ENCODE measurements around the gene TST. TPM values are rescaled to one million over a fixed set of nuclear protein-coding genes. Genes with fewer than 3 reads are reported as not detected.

TST gene
- polyA plus RNA-seq, 1 experiment: 26.3 TPM

GRCh38 chr22:36981247-36981775 is 37.9 kb downstream of the TST start:
- POLR2A ChIA-PET: interaction anchor here (0.6 kb wide), 1 partner anchor 435 kb away, joined by 9 read pairs; no protein-coding TSS in a partner anchor
- H3K4me3 ChIP-seq (ENCODE audit: low read depth, low read length): no peak overlapping the region
- no peak for TF ChIP-seq CTCF (IDR thresholded peaks at IDR 0.05; ENCODE audit: low read depth, low read length)
- H3K27ac ChIP-seq (ENCODE audit: low read depth, low read length): no peak overlapping the region
- CTCF ChIA-PET: interaction anchor here (0.6 to 2.3 kb wide), 4 partner anchors 11 to 226 kb away, joined by 3 to 7 read pairs (median 4); no protein-coding TSS in a partner anchor
- peaks cover 6% of the 10 kb centered on the region for H3K9me3 ChIP-seq (ENCODE audit: control insufficient read depth, insufficient read depth, low read length)
- peaks cover 12% of the 10 kb centered on the region for H3K27me3 ChIP-seq (ENCODE audit: control insufficient read depth, insufficient read depth, low read length)
- no peak for DNase-seq (ENCODE audit: low read depth, low spot score)

GRCh38 chr22:36979016-36979910 is 40.0 kb downstream of the TST start:
- H3K4me3 ChIP-seq (ENCODE audit: low read depth, low read length): no peak overlapping the region
- DNase-seq (ENCODE audit: low read depth, low spot score): no peak
- TF ChIP-seq CTCF (IDR thresholded peaks at IDR 0.05; ENCODE audit: low read depth, low read length): no peak
- ChIA-PET CTCF (interaction anchor here (0.7 to 3.5 kb wide), 6 partner anchors 11 to 385 kb away, joined by 3 to 14 read pairs (median 6); no protein-coding TSS in a partner anchor), POLR2A (interaction anchor here (0.5 kb wide), 1 partner anchor 66 kb away, joined by 3 read pairs; no protein-coding TSS in a partner anchor)
- H3K27me3 ChIP-seq (ENCODE audit: control insufficient read depth, insufficient read depth, low read length): peaks cover 12% of the 10 kb centered on the region
- H3K9me3 ChIP-seq (ENCODE audit: control insufficient read depth, insufficient read depth, low read length): no peaks in the 10 kb centered on the region; the same call in 1 of the 2 replicates
- H3K27ac ChIP-seq (ENCODE audit: low read depth, low read length): no peak overlapping the region

GRCh38 chr22:36977947-36978660 is 41.1 kb downstream of the TST start:
- CTCF ChIA-PET: interaction anchor here (0.6 to 3.5 kb wide), 14 partner anchors 10 to 221 kb away, joined by 3 to 14 read pairs (median 4); no protein-coding TSS in a partner anchor
- TF ChIP-seq CTCF (IDR thresholded peaks at IDR 0.05; ENCODE audit: low read depth, low read length): peak; percentile 90
- H3K27me3 ChIP-seq (ENCODE audit: control insufficient read depth, insufficient read depth, low read length): peaks cover 12% of the 10 kb centered on the region

GRCh38 chr22:36977401-36977861 is 41.8 kb downstream of the TST start:
- Histone ChIP-seq H3K27ac (ENCODE audit: low read depth, low read length) (no peak overlapping the region), H3K9me3 (ENCODE audit: control insufficient read depth, insufficient read depth, low read length) (no peaks in the 10 kb centered on the region; the same call in 1 of the 2 replicates), H3K27me3 (ENCODE audit: control insufficient read depth, insufficient read depth, low read length) (peaks cover 17% of the 10 kb centered on the region), H3K4me3 (ENCODE audit: low read depth, low read length) (peak overlapping the region; percentile 39)
- POLR2A ChIA-PET: no interaction called here
- no peak for DNase-seq (ENCODE audit: low read depth, low spot score)
- CTCF ChIA-PET: interaction anchor here (0.9 to 3.5 kb wide), 12 partner anchors 9 to 220 kb away, joined by 3 to 14 read pairs (median 5); no protein-coding TSS in a partner anchor
- TF ChIP-seq CTCF (IDR thresholded peaks at IDR 0.05; ENCODE audit: low read depth, low read length): peak; percentile 22; the same call in 1 of the 2 replicates

More at GRCh38 chr22:36977947-36978660, 41.1 kb downstream of the TST start:
- DNase-seq (ENCODE audit: low read depth, low spot score): peak; percentile 49
- Histone ChIP-seq H3K27ac (ENCODE audit: low read depth, low read length) (no peak overlapping the region), H3K4me3 (ENCODE audit: low read depth, low read length) (peak overlapping the region; percentile 39), H3K9me3 (ENCODE audit: control insufficient read depth, insufficient read depth, low read length) (no peaks in the 10 kb centered on the region; the same call in 1 of the 2 replicates)
- POLR2A ChIA-PET: no interaction called here

Measured in AG04450 (cell line).